ENCODE data around the gene RPS2.
A peak's percentile ranks its signal among the peaks of the same experiment; 100 is the strongest.
"Not testable (repeated sequence)": the region's sequence is repeated elsewhere in the genome, so short reads cannot be mapped to it uniquely, and the experiment has no call there.

RPS2 gene

GRCh38 chr16:1964506-1965395, at the start of gene RPS2:
Gene RPS2, minus strand, starts transcription at chr16:1964826. Its CDS starts 201 bp downstream, at chr16:1964625.
- peak; percentile 33 for FAIRE-seq

GRCh38 chr16:2013527-2013926, 48.9 kb upstream of the RPS2 start:
- FAIRE-seq: no peak

DNA sequence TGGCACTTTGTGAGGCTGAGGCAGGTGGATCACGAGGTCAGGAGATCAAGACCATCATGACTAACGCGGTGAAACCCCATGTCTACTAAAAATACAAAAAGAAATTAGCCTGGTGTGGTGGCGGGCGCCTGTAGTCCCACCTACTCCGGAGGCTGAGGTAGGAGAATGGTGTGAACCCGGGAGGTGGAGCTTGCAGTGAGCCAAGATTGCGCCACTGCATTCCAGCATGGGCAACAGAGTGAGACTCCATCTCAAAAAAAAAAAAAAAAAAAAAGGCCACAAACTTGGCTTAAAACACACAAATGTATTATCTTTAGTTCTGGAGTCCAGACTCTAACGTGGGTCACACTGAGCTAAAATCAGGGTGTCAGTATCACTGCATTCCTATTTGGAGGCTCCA, 47.1 kb upstream of the RPS2 start:
- FAIRE-seq: not testable (repeated sequence)

DNA sequence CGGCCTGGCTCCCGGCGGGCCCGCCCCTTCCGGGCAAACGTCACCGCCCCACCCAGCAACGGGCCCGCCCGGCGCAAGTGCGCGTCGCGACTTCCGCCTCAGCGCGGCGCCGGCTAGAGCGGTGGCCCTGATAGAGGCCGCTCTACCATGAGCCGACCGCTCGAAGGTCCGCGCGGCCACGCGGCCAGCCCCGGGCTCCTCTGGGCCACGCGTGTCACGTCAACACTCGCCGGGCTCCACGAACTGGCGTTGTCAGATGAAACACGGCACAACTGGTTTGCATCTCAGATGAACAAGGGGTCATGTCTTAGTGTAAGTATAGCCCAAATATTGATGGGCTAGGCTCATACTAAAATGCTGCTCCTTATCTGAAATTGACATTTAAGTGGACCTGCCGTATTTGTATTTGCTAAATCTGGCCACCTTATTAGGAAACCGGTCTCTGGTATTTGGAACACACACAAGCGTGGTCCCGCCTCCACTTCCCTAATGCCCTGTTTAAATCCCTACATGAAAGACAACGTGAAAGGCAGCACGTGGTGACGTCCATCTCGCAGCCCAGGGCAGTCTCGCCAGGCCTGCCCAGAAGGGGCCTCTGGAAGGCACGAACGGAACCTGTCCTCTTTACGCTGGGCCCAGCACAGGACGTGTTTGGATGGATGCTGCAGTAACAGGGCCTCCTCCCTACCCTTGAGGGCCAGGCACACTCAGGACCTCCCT, 45.3 kb upstream of the RPS2 start, which contains the start of gene ZNF598:
ZNF598 (minus strand) TSS at position 31 of the 720 bp plus-strand sequence.
- no peak for FAIRE-seq

GRCh38 chr16:2009164-2009711, 44.6 kb upstream of the RPS2 start:
- FAIRE-seq: no peak

DNA sequence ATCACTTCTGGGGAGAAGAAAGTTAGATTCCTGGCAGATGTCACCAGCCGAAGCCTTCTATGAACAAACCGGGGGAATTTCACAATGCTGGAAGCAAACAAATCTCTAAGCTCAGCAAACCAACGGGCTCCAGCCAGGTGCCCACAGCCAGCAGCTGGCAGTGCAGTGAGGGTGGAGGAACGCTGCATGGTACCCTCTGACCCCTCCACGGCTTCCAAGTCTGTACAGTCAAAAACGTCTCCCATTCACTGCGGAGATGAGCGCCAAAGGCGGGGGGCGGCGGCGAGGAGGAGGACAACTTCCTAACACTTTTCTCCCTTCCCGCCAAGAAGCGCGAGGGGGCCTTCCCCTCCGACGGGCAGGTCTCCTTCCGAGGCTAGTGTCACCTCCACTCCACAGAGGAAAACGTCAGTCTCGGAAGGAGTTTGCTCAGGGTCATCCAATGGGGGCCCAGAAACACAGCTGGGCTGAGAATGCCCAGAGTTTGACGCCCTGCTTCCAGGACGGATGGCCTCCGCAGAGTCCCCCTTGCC, 44.1 kb upstream of the RPS2 start:
- FAIRE-seq: no peak

GRCh38 chr16:2008009-2008526, 43.4 kb upstream of the RPS2 start:
- FAIRE-seq: no peak

- FAIRE-seq: no peak
Measured at GRCh38 chr16:2007081-2007836, 42.6 kb upstream of the RPS2 start.

GRCh38 chr16:2006317-2006716, 41.7 kb upstream of the RPS2 start:
- no peak for FAIRE-seq

- FAIRE-seq: no peak
Measured at GRCh38 chr16:2005646-2006045, 41.0 kb upstream of the RPS2 start.

- no peak for FAIRE-seq
Measured at GRCh38 chr16:2004795-2005517, 40.3 kb upstream of the RPS2 start.

GRCh38 chr16:2003827-2004641, 39.4 kb upstream of the RPS2 start:
- no peak for FAIRE-seq

DNA sequence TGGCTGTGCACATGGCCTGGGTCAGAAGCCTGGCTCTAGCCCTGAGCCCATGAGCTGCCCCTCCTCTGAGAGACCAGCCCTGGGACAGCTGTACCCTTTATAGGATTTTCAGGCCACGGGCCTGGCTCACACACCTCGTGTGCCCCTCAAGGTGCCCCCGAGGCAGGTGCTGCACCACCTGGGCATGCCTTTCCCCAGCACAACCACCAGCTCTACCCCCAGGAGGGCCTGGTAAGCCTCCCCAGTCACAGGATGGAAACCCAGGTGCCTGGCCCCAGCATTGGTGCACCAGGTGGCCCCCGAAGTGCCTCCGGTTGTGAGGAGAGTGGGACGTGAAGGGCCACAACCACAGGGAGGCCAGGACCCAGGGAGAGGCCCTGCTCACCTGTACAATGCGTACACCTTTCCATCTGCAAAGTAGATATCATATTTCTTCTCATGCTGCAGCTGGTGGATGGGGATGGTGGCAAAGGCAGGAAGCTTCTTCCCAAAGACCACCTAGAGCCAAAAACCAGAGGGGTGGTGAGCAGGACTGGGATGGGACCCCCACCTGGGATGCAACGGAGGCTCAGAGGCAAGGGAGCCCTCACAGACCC, 38.7 kb upstream of the RPS2 start:
- FAIRE-seq: no peak

DNA sequence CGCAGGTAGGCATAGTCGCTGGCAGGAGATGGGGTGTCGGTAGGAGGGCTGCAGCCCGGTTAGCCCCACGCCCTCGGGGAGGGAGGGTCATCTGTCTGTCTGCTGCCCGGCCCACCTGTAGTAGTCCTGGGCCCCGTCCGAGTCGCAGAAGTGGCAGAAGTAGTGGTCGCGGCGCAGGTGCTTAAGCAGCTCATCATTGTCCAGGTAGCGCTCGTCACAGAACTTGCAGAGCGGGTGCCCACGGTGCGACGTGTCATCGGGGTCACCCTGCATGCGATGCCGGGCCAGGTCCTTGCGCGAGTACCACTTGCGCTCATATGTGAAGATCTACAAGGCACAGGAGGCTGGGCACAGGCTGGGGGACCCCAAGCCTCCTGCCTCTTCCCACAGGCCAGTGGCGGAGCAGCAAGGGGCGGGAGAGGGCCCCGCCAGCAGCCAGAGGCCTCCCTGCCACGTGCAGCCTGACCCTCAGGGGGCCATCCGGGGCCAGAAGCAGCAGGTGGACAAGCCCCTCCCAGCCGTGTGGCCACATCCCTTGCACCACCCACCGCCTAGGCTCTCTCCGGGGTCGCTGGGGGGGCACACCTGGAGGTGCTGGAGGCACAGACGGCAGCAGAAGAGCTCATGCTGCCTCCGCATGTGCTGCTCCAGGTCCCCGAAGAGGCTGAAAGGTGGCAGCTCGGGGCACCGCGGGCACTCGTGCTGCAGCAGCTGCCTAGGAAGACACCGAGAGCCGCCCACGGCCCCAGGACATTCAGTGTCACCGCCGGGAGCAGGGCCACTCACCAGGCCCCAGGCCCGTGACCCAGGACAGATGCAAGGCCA, 38.0 kb upstream of the RPS2 start:
- FAIRE-seq: no peak

GRCh38 chr16:2001456-2002355, 37.1 kb upstream of the RPS2 start:
- FAIRE-seq: no peak

DNA sequence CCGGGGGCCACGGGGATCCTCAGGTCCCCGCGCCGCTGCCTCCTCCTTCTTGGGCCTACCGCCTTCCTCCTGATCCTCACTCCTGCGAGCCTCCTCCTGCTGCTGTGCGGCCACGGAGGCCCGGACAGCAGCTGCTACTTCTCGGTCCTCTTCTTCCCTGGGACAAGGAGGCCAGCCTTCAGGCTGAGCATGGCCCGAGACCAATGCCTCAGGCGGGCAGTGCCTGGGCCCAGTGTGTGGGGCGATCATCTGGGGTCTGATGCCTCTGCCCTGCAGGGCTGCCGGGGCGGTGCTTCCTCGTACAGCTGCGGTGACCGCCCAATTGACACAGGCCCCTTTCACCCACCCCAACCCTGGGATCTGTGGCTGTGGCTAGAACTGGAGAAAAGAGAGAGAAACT, 36.4 kb upstream of the RPS2 start:
- FAIRE-seq: no peak

DNA sequence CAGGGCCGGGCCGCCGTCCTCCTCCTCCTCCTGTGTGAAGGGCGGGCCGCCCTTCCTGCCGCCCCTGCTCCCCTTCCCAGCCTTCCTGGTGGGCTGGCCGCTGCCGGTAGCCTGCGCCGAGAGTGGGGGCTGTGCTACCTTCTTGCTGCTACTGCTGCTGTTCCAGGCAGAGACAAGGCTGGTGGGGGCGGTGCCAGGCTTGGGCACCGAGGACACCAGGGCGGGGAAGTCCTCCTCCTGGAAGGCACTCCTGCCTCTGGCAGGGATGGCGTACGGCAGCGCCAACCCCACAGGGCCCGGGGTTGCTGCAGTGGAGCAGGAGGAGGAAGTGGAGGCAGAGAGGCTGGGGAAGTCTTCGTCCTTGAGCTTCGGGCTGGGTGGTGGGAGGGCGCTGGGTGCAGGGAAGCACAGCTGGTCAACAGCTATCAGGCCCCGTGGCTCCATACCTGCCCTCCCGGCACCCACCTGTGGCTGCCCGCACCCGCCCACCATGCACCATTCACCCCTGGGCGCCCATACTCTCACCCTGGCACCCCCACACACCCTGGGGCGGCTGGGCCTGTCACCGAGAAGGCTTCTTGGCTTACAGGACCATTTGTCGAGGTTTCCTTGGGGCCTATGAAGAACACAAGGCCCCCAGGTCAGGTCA, 35.4 kb upstream of the RPS2 start:
- no peak for FAIRE-seq
